HFF-Myc (cell line): ENCODE results near the gene HSD17B4.
"Not testable (repeated sequence)": the region's sequence is repeated elsewhere in the genome, so short reads cannot be mapped to it uniquely, and the experiment has no call there.

ENCODE experiments used
- DNase-seq: peaks from one replicate; pipeline ENCODE4 v3.0.0-alpha.2; 2011; ENCODE audit warnings: low read depth; ENCODE audit errors: extremely low read depth
- H3K4me3 ChIP-seq: replicated peaks from 2 replicates; pipeline ENCODE4 v1.5.1; 2011; ENCODE audit warnings: low read depth, mild to moderate bottlenecking, control low read depth, low read length
- CTCF ChIP-seq: IDR thresholded peaks from 2 replicates; pipeline ENCODE4 v1.5.1; 2012; ENCODE audit warnings: mild to moderate bottlenecking, low read depth, low read length, control low read depth; ENCODE audit errors: missing control alignments

The HSD17B4 gene

GRCh38 chr5:119512277-119512676, 60.0 kb downstream of the HSD17B4 start:
- no peak for TF ChIP-seq CTCF
- no peak overlapping the region for H3K4me3 ChIP-seq
- DNase-seq, result no peak

DNA sequence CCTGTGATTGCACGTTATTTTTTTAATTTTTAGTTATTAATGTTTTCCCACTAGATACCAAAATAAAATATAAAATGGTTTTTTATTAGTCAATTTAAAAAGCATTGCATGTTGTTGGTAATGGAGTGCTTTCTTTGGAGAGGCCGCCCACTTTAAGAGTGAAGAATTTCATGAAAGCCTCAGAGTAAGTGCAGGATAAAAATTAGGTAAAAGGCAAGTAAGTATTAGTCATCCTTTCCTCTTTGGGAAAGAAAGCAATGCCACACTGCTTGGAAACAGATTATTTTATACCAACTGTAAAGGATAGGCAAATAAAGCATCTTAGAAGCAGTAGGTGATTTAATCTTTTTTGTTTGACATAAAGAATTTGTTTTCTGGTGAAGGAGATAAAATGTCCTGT, 62.9 kb downstream of the HSD17B4 start:
- no peak for DNase-seq
- H3K4me3 ChIP-seq, result no peak overlapping the region
- no peak for TF ChIP-seq CTCF

GRCh38 chr5:119517115-119517514, 64.8 kb downstream of the HSD17B4 start:
- not testable (repeated sequence) for DNase-seq, H3K4me3 ChIP-seq

GRCh38 chr5:119521232-119521631, 68.9 kb downstream of the HSD17B4 start:
- no peak overlapping the region for H3K4me3 ChIP-seq
- no peak for DNase-seq
- TF ChIP-seq CTCF, result no peak

DNA sequence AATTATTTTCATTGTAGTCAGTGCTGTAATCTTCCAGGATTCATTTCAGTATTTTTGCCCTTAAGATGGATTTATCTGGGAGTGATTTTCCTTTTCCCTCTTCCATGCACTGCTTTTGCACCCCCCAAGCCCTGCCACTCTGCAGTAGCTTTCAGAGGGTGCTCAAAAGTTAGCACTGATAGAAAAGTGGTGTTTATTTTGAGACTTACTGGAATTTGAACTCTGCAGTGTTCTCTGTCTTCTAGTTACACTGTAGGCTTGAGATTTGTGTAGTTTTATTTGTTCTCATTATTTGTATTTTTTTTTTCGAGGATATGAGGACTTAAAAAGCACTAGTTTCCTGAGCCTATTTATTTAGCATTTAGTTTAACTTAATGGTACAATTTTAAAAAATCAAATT, 70.5 kb downstream of the HSD17B4 start:
- no peak for DNase-seq
- no peak for TF ChIP-seq CTCF
- H3K4me3 ChIP-seq, result no peak overlapping the region

GRCh38 chr5:119524485-119524884, 72.2 kb downstream of the HSD17B4 start:
- no peak for TF ChIP-seq CTCF

DNA sequence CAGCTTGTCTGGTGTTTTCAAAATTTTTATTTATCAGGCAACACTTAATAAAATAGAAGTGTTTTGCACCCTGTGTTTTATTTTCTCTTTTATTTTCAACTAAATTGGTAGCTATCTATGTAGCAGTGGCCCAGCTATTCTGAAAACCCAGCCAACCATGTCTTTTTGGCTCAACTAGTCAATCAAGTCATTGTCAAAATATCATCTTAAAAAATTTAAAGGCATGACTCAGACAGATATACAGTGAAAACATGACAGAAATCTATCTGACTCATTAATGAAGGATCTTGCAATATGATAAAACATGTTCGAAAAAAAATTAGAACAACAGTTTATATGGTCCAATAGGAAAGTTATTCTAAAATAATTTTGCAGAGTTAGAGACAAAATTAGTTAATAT, 75.1 kb downstream of the HSD17B4 start:
- no peak overlapping the region for H3K4me3 ChIP-seq
- DNase-seq, result no peak
- no peak for TF ChIP-seq CTCF

More at GRCh38 chr5:119524485-119524884, 72.2 kb downstream of the HSD17B4 start:
- no peak overlapping the region for H3K4me3 ChIP-seq
- no peak for DNase-seq
